B cell (primary cell): Measurements from ENCODE around the gene CFB. TPM values are rescaled to one million over a fixed set of nuclear protein-coding genes. Genes with fewer than 3 reads are reported as not detected.

ENCODE experiments used
- ATAC-seq: fragments of 200-7000 bp; cut with Tn5 transposase; one replicate; pipeline ENCODE4 v1.10.0; 2021; ENCODE audit warnings: low read depth, mild to moderate bottlenecking, moderate number of reproducible peaks, moderate library complexity
- CTCF ChIA-PET: fragments of 350-600 bp; sonication (Branson Sonifier 250); formaldehyde crosslinking; loops from one replicate; lab custom pipeline; 2021; ENCODE audit warnings: antibody characterized with exemption, inconsistent platforms; lab: Charles Lee
- POLR2A ChIA-PET: fragments of 350-600 bp; sonication (Branson Sonifier 250); formaldehyde crosslinking; loops from one replicate; lab custom pipeline; 2021; ENCODE audit warnings: antibody characterized with exemption; lab: Charles Lee
- DNase-seq: peaks from one replicate; pipeline ENCODE4 v3.0.0; 2013
- H2AFZ ChIP-seq: 2 replicates; pipeline ENCODE4 v1.6.1; 2012; ENCODE audit warnings: mild to moderate bottlenecking, low read depth, low read length; ENCODE audit not compliant: insufficient read depth, poor library complexity, severe bottlenecking
- H3K27ac ChIP-seq, 2 donors: 1 replicate in 1 of 2; 2 replicates in 1 of 2; pipeline ENCODE4 v1.5.1; 2012 to 2013; ENCODE audit warnings: low read length in 2 of 2, mild to moderate bottlenecking in 2 of 2, moderate library complexity in 1 of 2
- H3K27me3 ChIP-seq, 4 experiments: fragments of 200-600 bp in 1 of 4; sonication (generic) in 1 of 4; replicated peaks in 1 of 4; 1 replicate in 2 of 4; 2 replicates in 2 of 4; pipeline versions ENCODE4 v1.6.1 to v1.7.0; 2013 to 2016; ENCODE audit warnings: low read length in 3 of 4, mild to moderate bottlenecking in 2 of 4, mixed read lengths in 1 of 4, moderate library complexity in 1 of 4; ENCODE audit not compliant: insufficient read depth in 4 of 4, control insufficient read depth in 3 of 4; ENCODE audit errors: control extremely low read depth in 1 of 4
- H3K36me3 ChIP-seq, 2 experiments: replicated peaks in 1 of 2; 1 replicate in 1 of 2; 2 replicates in 1 of 2; pipeline versions ENCODE4 v1.6.1 to v1.7.1; 2013; ENCODE audit warnings: low read length in 1 of 2; ENCODE audit not compliant: insufficient read depth in 2 of 2, control insufficient read depth in 1 of 2; ENCODE audit errors: control extremely low read depth in 1 of 2, extremely low read depth in 1 of 2
- H3K4me1 ChIP-seq, 2 donors: fragments of 200-600 bp in 1 of 2; sonication (generic) in 1 of 2; 1 replicate in 1 of 2; 2 replicates in 1 of 2; pipeline versions ENCODE4 v1.5.1 to v1.6.1; 2013 to 2017; ENCODE audit warnings: low read length in 2 of 2; ENCODE audit not compliant: control insufficient read depth in 2 of 2, insufficient read depth in 2 of 2
- H3K4me2 ChIP-seq: replicated peaks from 2 replicates; pipeline ENCODE3; 2012; ENCODE audit warnings: mild to moderate bottlenecking, low read depth, low read length; ENCODE audit not compliant: poor library complexity, severe bottlenecking
- H3K4me3 ChIP-seq, 5 experiments: fragments of 200-600 bp in 1 of 5; sonication (generic) in 1 of 5; 1 replicate in 3 of 5; 2 replicates in 2 of 5; pipeline versions ENCODE4 v1.5.1 to v1.7.0; 2011 to 2016; ENCODE audit warnings: low read length in 4 of 5, mild to moderate bottlenecking in 4 of 5, low read depth in 2 of 5, control low read depth in 1 of 5, moderate library complexity in 1 of 5; ENCODE audit not compliant: insufficient read depth in 1 of 5; ENCODE audit errors: control extremely low read depth in 1 of 5, extremely low read depth in 1 of 5
- H3K79me2 ChIP-seq: fragments of 200-600 bp; sonication (generic); one replicate; pipeline ENCODE4 v1.6.0; 2016; ENCODE audit warnings: low read length; ENCODE audit not compliant: control insufficient read depth, insufficient read depth
- H3K9ac ChIP-seq: fragments of 200-600 bp; sonication (generic); 2 replicates; pipeline ENCODE4 v1.6.1; 2017; ENCODE audit warnings: mild to moderate bottlenecking, low read length, moderate library complexity
- H3K9me3 ChIP-seq, 3 donors: one replicate each; pipeline versions ENCODE4 v1.6.1 to v1.7.1; 2013; ENCODE audit warnings: low read length in 2 of 3; ENCODE audit not compliant: control insufficient read depth in 2 of 3, insufficient read depth in 1 of 3; ENCODE audit errors: control extremely low read depth in 1 of 3
- H4K20me1 ChIP-seq: 2 replicates; pipeline ENCODE4 v1.6.0; 2012; ENCODE audit warnings: mild to moderate bottlenecking, low read length; ENCODE audit not compliant: insufficient read depth, control insufficient read depth, poor library complexity, severe bottlenecking
- H3K27ac Mint-ChIP-seq: one replicate; pipeline ENCODE4 v1.8.0; 2021; ENCODE audit warnings: mixed read lengths
- H3K27me3 Mint-ChIP-seq: one replicate; pipeline ENCODE4 v1.8.0; 2021; ENCODE audit warnings: mixed read lengths
- H3K4me1 Mint-ChIP-seq: one replicate; pipeline ENCODE4 v1.8.0; 2021; ENCODE audit warnings: mixed read lengths
- H3K4me3 Mint-ChIP-seq: one replicate; pipeline ENCODE4 v1.8.0; 2021; ENCODE audit warnings: mixed read lengths
- H3K9me3 Mint-ChIP-seq: one replicate; pipeline ENCODE4 v1.8.0; 2022; ENCODE audit warnings: mixed read lengths; ENCODE audit not compliant: insufficient read depth
- CTCF ChIP-seq: fragments of 200-600 bp; IDR thresholded peaks from one replicate; pipeline ENCODE4 v1.8.0; 2022; ENCODE audit warnings: antibody characterized with exemption, mild to moderate bottlenecking
- EZH2 ChIP-seq: IDR thresholded peaks from 2 replicates; pipeline ENCODE4 v1.6.1; 2012; ENCODE audit warnings: borderline replicate concordance, low read depth, mild to moderate bottlenecking, moderate library complexity, low read length; ENCODE audit not compliant: insufficient read depth, poor library complexity, severe bottlenecking
- WGBS: methylation state at CpG from one replicate; pipeline ENCODE4 v1.1.5; 2013; ENCODE audit warnings: missing lambda C conversion rate; ENCODE audit not compliant: insufficient coverage; 5-methylcytosine and 5-hydroxymethylcytosine counted together
- intact Hi-C: fragments of 100-400 bp; cut with micrococcal nuclease; formaldehyde crosslinking; loops from one replicate; pipeline ENCODE4 v1.10.0; 2022
- polyA plus RNA-seq: library from polyadenylated mRNA; depleted of rRNA; stranded (reverse); fragments of >200 nt; gene quantifications from 2 replicates; pipeline ENCODE4 v1.2.3, GENCODE V29; 2012
- total RNA-seq, 2 donors: library from RNA; stranded (reverse); fragments of 120-200 nt in 1 of 2; gene quantifications; 1 replicate in 1 of 2; 2 replicates in 1 of 2; pipeline versions ENCODE4 v1.2.3 to v1.2.4, GENCODE V29; 2013 to 2022

CFB gene
- total and polyA plus RNA-seq, 2 donors (not counting 1 experiment from before 2014, with no cell fraction given), result not detected

- H3K4me2 ChIP-seq, result no peak overlapping the region
- POLR2A ChIA-PET, result interaction anchor here (0.6 kb wide), 1 partner anchor 10 kb away, joined by 3 read pairs; no protein-coding TSS in a partner anchor
- H3K79me2 ChIP-seq, result no peaks in the 10 kb centered on the region
- no peaks in the 10 kb centered on the region for H3K9me3 ChIP-seq
- Mint-ChIP-seq H3K4me1 (no peaks in the 10 kb centered on the region), H3K27me3 (peaks cover 9% of the 10 kb centered on the region), H3K4me3 (no peak overlapping the region), H3K27ac (no peak overlapping the region), H3K9me3 (no peaks in the 10 kb centered on the region)
- no peaks in the 10 kb centered on the region for H4K20me1 ChIP-seq
- no peak overlapping the region for H2AFZ ChIP-seq
- no peak for ATAC-seq
- H3K4me3 ChIP-seq, result no peak overlapping the region
- TF ChIP-seq CTCF, result no peak
- TF ChIP-seq EZH2, result no peak
- H3K27me3 ChIP-seq, result no peaks in the 10 kb centered on the region
- no peak overlapping the region for H3K9ac ChIP-seq
- H3K36me3 ChIP-seq, result no peaks in the 10 kb centered on the region
- no peaks in the 10 kb centered on the region for H3K4me1 ChIP-seq
- no peak overlapping the region for H3K27ac ChIP-seq
- intact Hi-C loops, result no loop called here
- 100% methylated on average over 2 of the region's 6 CpGs for WGBS
- CTCF ChIA-PET, result interaction anchor here (3.1 kb wide), 1 partner anchor 30 kb away, joined by 12 read pairs; no protein-coding TSS in a partner anchor
- no peak for DNase-seq
Observed at GRCh38 chr6:31919624-31920303, 26.1 kb upstream of the CFB start.

GRCh38 chr6:31920811-31921210 is 25.1 kb upstream of the CFB start:
- H3K9me3 Mint-ChIP-seq, result no peaks in the 10 kb centered on the region
- no peak for ATAC-seq
- DNase-seq, result no peak
- no peak overlapping the region for H3K4me2 ChIP-seq
- H3K79me2 ChIP-seq, result no peaks in the 10 kb centered on the region
- H3K36me3 ChIP-seq, result no peaks in the 10 kb centered on the region
- CTCF ChIA-PET, result interaction anchor here (3.1 kb wide), 1 partner anchor 31 kb away, joined by 12 read pairs; no protein-coding TSS in a partner anchor
- no peak overlapping the region for H2AFZ ChIP-seq
- H3K27ac ChIP-seq, result no peak overlapping the region
- H3K27ac Mint-ChIP-seq, result no peak overlapping the region
- H3K27me3 Mint-ChIP-seq, result peaks cover 3% of the 10 kb centered on the region
- no peaks in the 10 kb centered on the region for H3K4me1 Mint-ChIP-seq
- no peaks in the 10 kb centered on the region for H4K20me1 ChIP-seq
- H3K9me3 ChIP-seq, result no peaks in the 10 kb centered on the region
- POLR2A ChIA-PET, result no interaction called here
- WGBS, result 75% methylated on average over 2 of the region's 2 CpGs
- no peaks in the 10 kb centered on the region for H3K4me1 ChIP-seq
- no peak overlapping the region for H3K4me3 ChIP-seq
- intact Hi-C loops, result no loop called here
- no peaks in the 10 kb centered on the region for H3K27me3 ChIP-seq
- TF ChIP-seq CTCF, result no peak
- no peak for TF ChIP-seq EZH2
- H3K9ac ChIP-seq, result no peak overlapping the region
- no peak overlapping the region for H3K4me3 Mint-ChIP-seq
